ENCODE measurements around the gene GRK3.

DNA sequence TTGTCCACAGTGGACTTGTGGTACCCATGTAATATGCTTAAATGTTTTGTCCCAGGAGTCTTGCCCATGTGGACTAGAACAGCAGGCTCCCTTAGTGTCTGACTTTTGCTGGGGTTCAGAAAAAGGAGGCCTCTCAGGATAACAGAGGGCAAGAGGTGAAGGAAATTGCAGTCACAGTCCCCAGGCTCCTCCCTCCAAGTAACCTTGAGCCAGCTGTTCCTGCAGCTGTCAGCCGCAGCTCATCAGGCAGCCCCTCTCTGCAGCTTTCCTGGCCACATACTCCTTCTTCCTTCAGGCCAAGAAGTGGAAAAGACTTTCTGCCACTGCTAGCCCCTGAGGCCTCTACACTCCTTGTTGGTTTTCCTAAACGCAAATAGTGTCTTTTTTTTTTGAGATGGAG, 171.2 kb downstream of the GRK3 start:
- TF ChIP-seq GATA2 (IDR thresholded peaks at IDR 0.05; ENCODE audit: low read depth, low read length) (no peak), GATA3 (IDR thresholded peaks at IDR 0.05; ENCODE audit: low read depth, low read length) (no peak)

Measured in SH-SY5Y (cell line).